GM20000 (cell line): ENCODE measurements around the gene ARFIP1.

Experiments used
- DNase-seq: peaks from one replicate; pipeline ENCODE4 v3.0.0; 2012; ENCODE audit warnings: low spot score
- CTCF ChIP-seq: IDR thresholded peaks from 2 replicates; pipeline ENCODE4 v1.5.1; 2012; ENCODE audit warnings: mild to moderate bottlenecking, control low read depth; ENCODE audit errors: extremely low read depth, missing control alignments

The ARFIP1 gene

GRCh38 chr4:152939621-152940020, 159.9 kb downstream of the ARFIP1 start:
- no peak for TF ChIP-seq CTCF
- DNase-seq = no peak

- DNase-seq = no peak
- no peak for TF ChIP-seq CTCF
Observed at GRCh38 chr4:152940461-152940860, 160.7 kb downstream of the ARFIP1 start.

DNA sequence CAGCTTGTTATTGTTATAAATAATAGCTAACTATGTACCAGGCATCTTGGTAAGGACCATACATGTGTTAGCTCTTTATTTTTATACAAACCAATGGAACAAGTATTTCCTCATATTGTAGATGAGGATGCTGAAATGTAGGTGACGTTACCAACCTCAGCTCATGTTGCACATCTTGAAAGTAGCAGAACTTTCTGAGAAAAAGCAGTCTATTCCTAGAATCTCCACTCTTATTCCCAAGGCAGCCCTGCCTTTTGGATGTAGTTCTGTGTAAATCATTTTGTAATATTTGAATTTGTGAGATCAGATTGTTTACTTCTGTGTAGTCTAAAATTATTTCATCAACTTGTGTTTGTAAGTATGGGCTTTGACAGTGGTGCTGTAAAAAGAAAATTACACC, 161.7 kb downstream of the ARFIP1 start:
- TF ChIP-seq CTCF = no peak
- no peak for DNase-seq

- no peak for DNase-seq
- no peak for TF ChIP-seq CTCF
Observed at GRCh38 chr4:152942346-152942745, 162.6 kb downstream of the ARFIP1 start.

- TF ChIP-seq CTCF = no peak
- DNase-seq = no peak
Observed at GRCh38 chr4:152943672-152944071, 163.9 kb downstream of the ARFIP1 start.

DNA sequence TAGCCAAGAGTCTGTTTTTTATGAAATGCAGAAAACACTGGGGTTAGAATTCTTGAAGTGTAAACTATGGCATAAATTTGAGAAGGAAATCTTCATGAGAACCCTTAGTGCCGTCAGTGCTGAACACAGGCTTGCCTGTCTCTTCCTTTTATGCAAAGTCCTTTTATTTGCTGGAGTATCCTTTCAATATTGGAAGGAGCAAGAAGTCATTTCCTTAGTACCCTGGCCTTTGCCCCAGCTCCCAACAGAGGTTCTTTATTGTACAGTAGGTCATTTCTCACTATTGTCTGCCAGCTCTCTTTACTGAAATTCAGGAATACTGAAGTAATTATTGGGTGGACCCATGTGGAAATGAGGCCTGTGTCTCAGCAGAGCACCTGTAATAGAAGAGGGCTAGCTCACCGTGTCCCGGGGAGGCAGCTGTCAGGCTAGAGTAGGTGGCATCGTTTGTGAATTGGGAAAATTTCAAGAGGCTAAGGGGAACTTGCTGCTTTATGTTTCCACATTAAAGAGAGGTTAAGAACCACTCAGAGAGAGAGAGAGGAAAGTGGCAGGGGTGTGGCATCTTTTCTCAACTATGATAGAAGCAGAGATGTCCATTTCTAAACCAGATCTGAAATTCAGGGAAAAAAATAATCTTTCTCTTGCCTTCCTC, 165.0 kb downstream of the ARFIP1 start:
- TF ChIP-seq CTCF = no peak
- DNase-seq = no peak

DNA sequence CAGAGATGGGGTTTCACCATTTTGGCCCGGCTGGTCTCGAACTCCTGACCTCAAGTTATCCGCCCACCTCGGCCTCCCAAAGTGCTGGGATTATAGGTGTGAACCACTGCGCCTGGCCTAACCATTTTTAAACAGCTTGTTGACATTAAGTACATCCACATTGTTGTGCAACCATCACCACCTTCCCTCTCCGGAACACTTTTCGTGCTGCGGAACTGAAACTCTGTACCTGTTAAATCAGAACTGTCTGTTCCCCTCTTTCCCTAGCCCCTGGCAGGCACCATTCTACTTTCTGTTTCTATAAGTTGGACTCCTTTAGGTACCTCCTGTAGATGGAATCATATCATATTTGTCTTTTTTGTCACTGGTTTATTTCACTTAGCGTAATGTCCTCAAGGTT, 165.9 kb downstream of the ARFIP1 start:
- no peak for DNase-seq
- no peak for TF ChIP-seq CTCF
